Measurements from ENCODE around the gene ZCWPW1. TPM values are rescaled to one million over a fixed set of nuclear protein-coding genes. Genes with fewer than 3 reads are reported as not detected.
A peak's percentile ranks its signal among the peaks of the same experiment; 100 is the strongest.
"Not testable (repeated sequence)": the region's sequence is repeated elsewhere in the genome, so short reads cannot be mapped to it uniquely, and the experiment has no call there.

The ZCWPW1 gene
- total and polyA plus RNA-seq, 10 of the 15 experiments (the other 5 are each of a cell fraction or from before 2014, with no cell fraction given), result 1.3 to 4.4 (median 3.7) TPM

- ATAC-seq (no peak), FAIRE-seq (no peak), DNase-seq (ENCODE audit: low read depth, low spot score) (no peak)
- POLR2A ChIA-PET, result no interaction called here
- no peak overlapping the region for H3K27ac ChIP-seq (ENCODE audit: control insufficient read depth, insufficient read depth)
- H4K20me1 ChIP-seq (ENCODE audit: control insufficient read depth, insufficient read depth), result no peaks in the 10 kb centered on the region
- CTCF ChIA-PET, result interaction anchor here (0.9 to 1.1 kb wide), 3 partner anchors 12 to 136 kb away, joined by 3 read pairs; no protein-coding TSS in a partner anchor
- H3K4me2 ChIP-seq (ENCODE audit: control insufficient read depth, insufficient read depth), result no peak overlapping the region
- H3K4me3 ChIP-seq, result no peak overlapping the region
- no peak overlapping the region for H2AFZ ChIP-seq (ENCODE audit: control insufficient read depth, low read depth, low read length)
- in situ Hi-C loops (cut with MboI) (no loop called here), intact Hi-C loops (cut with micrococcal nuclease; ENCODE audit: unreplicated experiment) (no loop called here)
- peaks cover 7% of the 10 kb centered on the region; the same call in 1 of the 2 replicates for H3K4me1 ChIP-seq (ENCODE audit: control insufficient read depth, insufficient read depth, low read length)
- H3K27me3 ChIP-seq (replicated peaks in 1 of 2; ENCODE audit: control insufficient read depth in 2 of 2, insufficient read depth in 2 of 2, low read length in 1 of 2), result no peaks in the 10 kb centered on the region
- peaks cover 29 to 58% of the 10 kb centered on the region in 2 experiments for H3K36me3 ChIP-seq (ENCODE audit: control insufficient read depth in 2 of 2, insufficient read depth in 2 of 2, low read length in 1 of 2)
- SMC1A ChIA-PET (ENCODE audit: uncharacterized antibody, unreplicated experiment), result no interaction called here
- no peak overlapping the region for H3K9ac ChIP-seq (ENCODE audit: control insufficient read depth, insufficient read depth, low read length)
- no peaks in the 10 kb centered on the region for H3K79me2 ChIP-seq (ENCODE audit: control insufficient read depth, insufficient read depth, low read length)
- no TSS peak for BruUV-seq (replicated peaks)
- RAD21 ChIA-PET (ENCODE audit: unreplicated experiment), result no interaction called here
- TF ChIP-seq CREB1 (IDR thresholded peaks at IDR 0.05; ENCODE audit: low read depth), result no peak
- TF ChIP-seq POLR2A (IDR thresholded peaks at IDR 0.05; ENCODE audit: low read depth, low read length), result peak; percentile 36; the same call in 1 of the 2 replicates
- no peaks in the 10 kb centered on the region for H3K9me3 ChIP-seq (replicated peaks; ENCODE audit: control insufficient read depth, insufficient read depth, low read length)
- 94% methylated on average over 16 of the region's 16 CpGs for WGBS (ENCODE audit: insufficient coverage, insufficient replicate concordance, low lambda C conversion rate, missing lambda C conversion rate)
Measured at GRCh38 chr7:100352984-100353684, 75.4 kb downstream of the ZCWPW1 start.

GRCh38 chr7:100352230-100352781 lies 76.2 kb downstream of the ZCWPW1 start:
- H3K27ac ChIP-seq (ENCODE audit: control insufficient read depth, insufficient read depth); H3K9ac ChIP-seq (ENCODE audit: control insufficient read depth, insufficient read depth, low read length); RAD21 ChIA-PET (ENCODE audit: unreplicated experiment); H3K79me2 ChIP-seq (ENCODE audit: control insufficient read depth, insufficient read depth, low read length); H3K4me1 ChIP-seq (ENCODE audit: control insufficient read depth, insufficient read depth, low read length); H4K20me1 ChIP-seq (ENCODE audit: control insufficient read depth, insufficient read depth); intact Hi-C loops (cut with micrococcal nuclease; ENCODE audit: unreplicated experiment); POLR2A ChIA-PET; SMC1A ChIA-PET (ENCODE audit: uncharacterized antibody, unreplicated experiment); in situ Hi-C loops (cut with MboI); H2AFZ ChIP-seq (ENCODE audit: control insufficient read depth, low read depth, low read length); H3K4me2 ChIP-seq (ENCODE audit: control insufficient read depth, insufficient read depth); H3K27me3 ChIP-seq (replicated peaks in 1 of 2; ENCODE audit: control insufficient read depth in 2 of 2, insufficient read depth in 2 of 2, low read length in 1 of 2); DNase-seq (ENCODE audit: low read depth, low spot score); H3K9me3 ChIP-seq (replicated peaks; ENCODE audit: control insufficient read depth, insufficient read depth, low read length); H3K4me3 ChIP-seq; BruUV-seq (replicated peaks): not testable (repeated sequence)
- peak; percentile 65 for ATAC-seq
- H3K36me3 ChIP-seq (ENCODE audit: control insufficient read depth in 2 of 2, insufficient read depth in 2 of 2, low read length in 1 of 2), result peaks cover 38 to 59% of the 10 kb centered on the region in 2 experiments
- FAIRE-seq, result peak; percentile 88
- TF ChIP-seq POLR2A (IDR thresholded peaks at IDR 0.05; ENCODE audit: low read depth, low read length), result peak; percentile 21; the same call in 1 of the 2 replicates
- CTCF ChIA-PET, result interaction anchor here (0.9 to 1.1 kb wide), 2 partner anchors 55 to 135 kb away, joined by 3 read pairs; no protein-coding TSS in a partner anchor
- 80% methylated on average over 18 of the region's 18 CpGs for WGBS (ENCODE audit: insufficient coverage, insufficient replicate concordance, low lambda C conversion rate, missing lambda C conversion rate)
